ENCODE data around the gene EDN2. TPM values are rescaled to one million over a fixed set of nuclear protein-coding genes. Genes with fewer than 3 reads are reported as not detected.

EDN2 gene
- total RNA-seq, 2 donors from 2014 or later: 3.3 to 13.5 TPM

DNA sequence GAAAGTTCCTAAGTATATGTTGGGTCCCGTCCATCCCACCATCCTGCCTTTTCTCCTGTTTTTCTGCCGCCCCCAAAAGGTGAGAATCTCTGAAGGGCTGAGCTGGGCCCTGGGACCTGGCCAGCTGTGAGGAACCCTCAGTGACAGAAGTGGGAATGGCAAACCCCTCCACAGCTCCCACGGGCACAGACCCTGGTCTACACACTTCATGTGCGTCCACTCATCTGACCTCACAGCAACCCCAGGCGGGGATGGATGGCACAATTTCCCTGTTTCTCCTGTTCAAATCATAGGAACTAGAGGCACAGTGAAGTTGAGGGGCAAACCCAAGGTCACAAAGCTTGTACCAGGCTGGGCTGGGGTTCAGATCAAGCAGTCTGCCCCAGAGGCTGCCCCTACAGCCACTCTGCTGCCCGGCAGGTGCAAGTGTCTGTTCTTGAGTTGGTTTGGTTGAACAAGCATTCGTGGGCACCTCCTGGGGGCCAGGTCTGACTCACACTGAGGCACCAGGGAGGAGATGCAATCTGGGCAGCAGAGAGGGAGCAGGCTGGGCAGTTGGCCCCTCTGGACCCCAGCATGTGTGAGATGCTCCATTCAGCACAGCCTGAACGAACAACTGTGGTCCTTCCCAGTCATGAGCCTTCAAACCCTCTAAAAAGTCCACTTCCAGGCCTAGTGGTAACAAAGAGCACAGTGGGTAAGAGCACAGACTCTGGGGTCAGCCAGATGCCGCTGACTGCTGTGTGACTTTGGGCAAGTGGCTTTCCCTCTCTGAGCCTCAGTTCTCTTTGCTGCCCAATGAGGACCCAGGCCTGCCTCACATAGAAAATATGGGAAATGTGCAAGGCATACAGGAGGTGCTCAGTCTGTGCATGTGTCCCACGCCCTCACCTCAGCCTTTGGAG is 4.0 kb downstream of the EDN2 start:
- no peak overlapping the region for H3K9ac ChIP-seq (ENCODE audit: low read depth in 2 of 2, low read length in 2 of 2)
- intact Hi-C loops (cut with DNase I): no loop called here
- DNase-seq: no peak
- no peak overlapping the region for H3K4me3 ChIP-seq
- no peaks in the 10 kb centered on the region for H3K27me3 ChIP-seq
- TF ChIP-seq, protein P1, sequence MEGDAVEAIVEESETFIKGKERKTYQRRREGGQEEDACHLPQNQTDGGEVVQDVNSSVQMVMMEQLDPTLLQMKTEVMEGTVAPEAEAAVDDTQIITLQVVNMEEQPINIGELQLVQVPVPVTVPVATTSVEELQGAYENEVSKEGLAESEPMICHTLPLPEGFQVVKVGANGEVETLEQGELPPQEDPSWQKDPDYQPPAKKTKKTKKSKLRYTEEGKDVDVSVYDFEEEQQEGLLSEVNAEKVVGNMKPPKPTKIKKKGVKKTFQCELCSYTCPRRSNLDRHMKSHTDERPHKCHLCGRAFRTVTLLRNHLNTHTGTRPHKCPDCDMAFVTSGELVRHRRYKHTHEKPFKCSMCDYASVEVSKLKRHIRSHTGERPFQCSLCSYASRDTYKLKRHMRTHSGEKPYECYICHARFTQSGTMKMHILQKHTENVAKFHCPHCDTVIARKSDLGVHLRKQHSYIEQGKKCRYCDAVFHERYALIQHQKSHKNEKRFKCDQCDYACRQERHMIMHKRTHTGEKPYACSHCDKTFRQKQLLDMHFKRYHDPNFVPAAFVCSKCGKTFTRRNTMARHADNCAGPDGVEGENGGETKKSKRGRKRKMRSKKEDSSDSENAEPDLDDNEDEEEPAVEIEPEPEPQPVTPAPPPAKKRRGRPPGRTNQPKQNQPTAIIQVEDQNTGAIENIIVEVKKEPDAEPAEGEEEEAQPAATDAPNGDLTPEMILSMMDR (IDR thresholded peaks at IDR 0.05): no peak
- no peaks in the 10 kb centered on the region for H3K36me3 ChIP-seq
- H3K9me3 ChIP-seq: no peaks in the 10 kb centered on the region
- H3K27ac ChIP-seq: no peak overlapping the region
- H3K4me1 ChIP-seq: peaks cover 5% of the 10 kb centered on the region

DNA sequence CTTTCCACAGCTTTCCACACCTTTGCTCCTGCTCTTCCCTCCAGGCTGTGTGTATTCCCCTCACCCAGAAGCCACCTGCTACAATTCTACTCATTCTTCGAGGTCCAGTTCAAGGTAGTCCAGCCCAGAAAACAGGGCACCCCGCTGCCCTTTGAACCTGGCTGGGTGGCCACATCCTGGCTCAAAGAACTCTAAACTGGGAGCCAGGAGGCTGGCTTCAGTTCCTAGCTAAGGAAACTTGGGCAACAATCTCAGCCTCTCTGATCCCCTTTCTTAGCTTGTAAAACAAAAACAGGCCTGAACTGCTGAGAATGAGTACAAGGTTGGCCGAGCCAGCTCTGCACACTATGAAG is 4.7 kb downstream of the EDN2 start:
- DNase-seq: no peak
- H3K27ac ChIP-seq: no peak overlapping the region
- peaks cover 1% of the 10 kb centered on the region for H3K4me1 ChIP-seq
- no peak overlapping the region for H3K9ac ChIP-seq (ENCODE audit: low read depth in 2 of 2, low read length in 2 of 2)
- intact Hi-C loops (cut with DNase I): no loop called here
- TF ChIP-seq, protein P1 (IDR thresholded peaks at IDR 0.05): no peak
- H3K9me3 ChIP-seq: no peaks in the 10 kb centered on the region
- no peaks in the 10 kb centered on the region for H3K27me3 ChIP-seq
- no peak overlapping the region for H3K4me3 ChIP-seq
- H3K36me3 ChIP-seq: no peaks in the 10 kb centered on the region

DNA sequence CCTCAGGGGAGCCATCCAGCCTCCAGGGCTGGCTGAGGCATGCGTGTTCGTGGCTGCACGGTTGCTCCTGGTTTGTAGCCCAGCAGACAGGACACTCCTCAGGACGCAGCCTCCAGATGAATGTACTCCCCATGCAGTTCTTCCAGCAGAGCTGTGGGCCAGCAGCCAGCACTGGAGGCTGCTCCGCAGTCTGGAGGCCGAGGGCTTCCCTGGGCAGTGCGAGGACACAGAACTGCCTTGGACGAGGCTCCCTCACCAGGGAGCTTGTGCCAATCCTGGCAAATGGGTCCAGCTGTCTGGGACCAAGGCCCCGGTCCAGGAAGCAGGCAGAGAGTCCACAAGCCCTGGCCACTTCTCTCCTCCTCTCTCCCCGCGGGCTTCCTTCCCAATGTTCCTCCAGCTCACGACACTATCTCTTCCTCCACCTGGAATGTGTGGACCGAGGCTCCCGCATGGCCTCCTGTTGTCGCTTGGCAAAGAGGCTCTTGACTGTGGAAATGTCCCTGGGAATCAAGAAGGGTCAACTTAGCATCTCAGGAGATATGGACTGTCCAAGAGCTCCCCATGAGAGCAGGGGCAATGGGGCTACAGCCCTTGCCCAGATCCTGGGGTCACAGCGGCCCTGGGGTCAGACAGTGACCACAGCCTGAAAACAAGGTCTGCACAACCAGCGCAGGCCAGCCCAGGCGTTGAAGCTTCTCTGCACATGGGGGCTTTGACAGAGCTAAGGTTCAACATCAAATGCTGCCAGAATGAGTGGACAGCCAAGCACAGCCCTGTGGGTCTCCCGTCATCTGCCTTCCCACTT is 5.3 kb downstream of the EDN2 start:
- TF ChIP-seq, protein P1 (IDR thresholded peaks at IDR 0.05): no peak
- intact Hi-C loops (cut with DNase I): no loop called here
- H3K4me1 ChIP-seq: peaks cover 4% of the 10 kb centered on the region
- DNase-seq: no peak
- H3K27me3 ChIP-seq: no peaks in the 10 kb centered on the region
- no peak overlapping the region for H3K27ac ChIP-seq
- no peaks in the 10 kb centered on the region for H3K9me3 ChIP-seq
- H3K36me3 ChIP-seq: no peaks in the 10 kb centered on the region
- H3K9ac ChIP-seq (ENCODE audit: low read depth in 2 of 2, low read length in 2 of 2): no peak overlapping the region
- no peak overlapping the region for H3K4me3 ChIP-seq

DNA sequence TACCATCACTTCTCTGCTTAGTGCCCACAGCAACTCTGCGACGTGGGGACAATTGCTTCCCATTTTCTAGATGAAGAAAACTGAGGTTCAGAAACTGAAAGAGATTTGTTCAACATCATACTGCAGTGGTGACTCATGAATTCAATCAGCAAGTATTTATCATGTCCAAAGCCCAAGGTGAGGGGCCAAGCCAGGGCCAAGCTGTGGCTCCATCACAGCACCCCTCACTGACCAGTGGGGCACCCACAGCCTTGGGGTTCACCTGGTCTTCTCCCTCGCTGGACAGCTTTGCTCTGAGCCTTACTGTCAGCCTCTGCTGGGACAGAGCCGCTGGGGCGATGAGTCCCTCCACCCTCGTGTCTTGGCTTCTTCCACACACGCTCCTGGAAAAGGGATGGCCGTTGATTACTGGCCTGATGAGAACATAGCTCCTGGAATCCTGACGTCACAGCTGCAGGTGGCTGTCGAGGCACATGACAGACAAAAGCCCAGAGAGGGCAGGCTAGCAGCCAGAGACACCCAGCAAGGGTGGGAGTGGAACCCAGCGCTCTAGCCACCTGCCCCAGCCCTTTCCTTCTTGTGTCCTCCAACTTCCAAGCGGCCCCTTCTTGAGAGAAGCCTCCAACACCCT is 6.2 kb downstream of the EDN2 start:
- Histone ChIP-seq H3K9me3 (no peaks in the 10 kb centered on the region), H3K27ac (no peak overlapping the region), H3K36me3 (no peaks in the 10 kb centered on the region), H3K4me1 (peaks cover 4% of the 10 kb centered on the region), H3K27me3 (no peaks in the 10 kb centered on the region), H3K4me3 (no peak overlapping the region), H3K9ac (ENCODE audit: low read depth in 2 of 2, low read length in 2 of 2) (no peak overlapping the region)
- DNase-seq: no peak
- intact Hi-C loops (cut with DNase I): no loop called here
- TF ChIP-seq, protein P1 (IDR thresholded peaks at IDR 0.05): no peak

DNA sequence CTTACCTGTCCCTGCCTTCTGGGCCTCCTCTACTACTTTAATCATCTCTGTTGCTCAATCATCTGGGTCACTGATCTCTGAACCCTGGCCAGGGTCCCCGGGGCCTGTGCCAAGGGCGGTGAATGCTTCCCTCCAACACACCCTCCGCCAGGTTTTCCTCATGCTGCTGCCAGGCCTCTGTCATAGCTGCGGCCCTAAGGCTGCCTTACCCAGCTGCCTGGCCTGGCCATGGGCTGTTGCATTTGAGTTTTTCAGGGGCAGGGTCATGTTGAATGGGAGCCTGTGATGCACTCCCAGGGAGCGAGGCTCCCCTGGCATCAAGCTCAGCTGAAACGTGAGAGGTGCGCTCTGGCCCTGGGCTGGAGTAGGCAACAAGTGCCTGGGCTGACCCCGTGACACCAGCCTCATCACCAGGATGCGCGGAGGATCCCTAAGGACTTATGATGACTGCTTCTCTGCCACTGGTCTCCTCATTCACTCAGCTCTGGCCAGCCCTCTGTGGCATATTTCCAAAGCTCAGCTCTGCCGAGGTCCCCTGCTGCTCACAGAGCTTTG is 7.6 kb downstream of the EDN2 start:
- Histone ChIP-seq H3K36me3 (no peaks in the 10 kb centered on the region), H3K4me3 (no peak overlapping the region), H3K9ac (ENCODE audit: low read depth in 2 of 2, low read length in 2 of 2) (peak overlapping the region in 1 of 2 donors; percentile 72), H3K9me3 (no peaks in the 10 kb centered on the region), H3K4me1 (peaks cover 4% of the 10 kb centered on the region), H3K27me3 (no peaks in the 10 kb centered on the region), H3K27ac (no peak overlapping the region)
- intact Hi-C loops (cut with DNase I): no loop called here
- peak; percentile 91 for DNase-seq
- TF ChIP-seq, protein P1 (IDR thresholded peaks at IDR 0.05): no peak

Measured in colonic mucosa (tissue), 4 donors.